Measurements from ENCODE around the gene ZNF557. TPM values are rescaled to one million over a fixed set of nuclear protein-coding genes. Genes with fewer than 3 reads are reported as not detected.
A peak's percentile ranks its signal among the peaks of the same experiment; 100 is the strongest.

Gene ZNF557
- total and polyA plus RNA-seq, 4 donors, result 2.1 to 10.6 (median 7.1) TPM

DNA sequence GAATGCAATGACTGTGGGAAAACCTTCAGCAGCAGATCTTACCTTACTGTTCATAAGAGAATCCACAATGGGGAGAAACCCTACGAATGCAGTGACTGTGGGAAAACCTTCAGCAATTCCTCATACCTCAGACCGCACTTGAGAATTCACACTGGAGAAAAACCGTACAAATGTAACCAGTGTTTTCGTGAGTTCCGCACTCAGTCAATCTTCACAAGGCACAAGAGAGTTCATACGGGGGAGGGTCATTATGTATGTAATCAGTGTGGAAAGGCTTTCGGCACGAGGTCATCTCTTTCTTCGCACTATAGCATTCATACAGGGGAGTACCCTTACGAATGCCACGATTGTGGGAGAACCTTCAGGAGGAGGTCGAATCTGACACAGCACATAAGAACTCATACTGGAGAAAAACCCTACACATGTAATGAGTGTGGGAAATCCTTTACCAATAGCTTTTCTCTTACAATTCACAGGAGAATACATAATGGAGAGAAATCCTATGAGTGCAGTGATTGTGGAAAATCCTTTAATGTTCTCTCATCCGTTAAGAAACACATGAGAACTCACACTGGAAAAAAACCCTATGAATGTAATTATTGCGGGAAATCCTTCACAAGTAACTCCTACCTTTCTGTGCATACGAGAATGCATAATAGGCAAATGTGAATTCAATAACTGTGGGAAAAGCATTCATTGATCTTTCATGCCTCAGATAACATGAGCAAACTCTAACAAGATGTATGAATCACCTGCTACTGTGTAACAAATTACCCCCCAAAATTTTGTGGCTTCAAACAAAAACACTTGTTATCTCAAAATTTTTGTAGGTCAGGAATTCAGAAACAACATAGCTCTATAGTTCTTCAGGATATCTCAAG lies 13.8 kb downstream of the ZNF557 start:
- TF ChIP-seq, protein P1, sequence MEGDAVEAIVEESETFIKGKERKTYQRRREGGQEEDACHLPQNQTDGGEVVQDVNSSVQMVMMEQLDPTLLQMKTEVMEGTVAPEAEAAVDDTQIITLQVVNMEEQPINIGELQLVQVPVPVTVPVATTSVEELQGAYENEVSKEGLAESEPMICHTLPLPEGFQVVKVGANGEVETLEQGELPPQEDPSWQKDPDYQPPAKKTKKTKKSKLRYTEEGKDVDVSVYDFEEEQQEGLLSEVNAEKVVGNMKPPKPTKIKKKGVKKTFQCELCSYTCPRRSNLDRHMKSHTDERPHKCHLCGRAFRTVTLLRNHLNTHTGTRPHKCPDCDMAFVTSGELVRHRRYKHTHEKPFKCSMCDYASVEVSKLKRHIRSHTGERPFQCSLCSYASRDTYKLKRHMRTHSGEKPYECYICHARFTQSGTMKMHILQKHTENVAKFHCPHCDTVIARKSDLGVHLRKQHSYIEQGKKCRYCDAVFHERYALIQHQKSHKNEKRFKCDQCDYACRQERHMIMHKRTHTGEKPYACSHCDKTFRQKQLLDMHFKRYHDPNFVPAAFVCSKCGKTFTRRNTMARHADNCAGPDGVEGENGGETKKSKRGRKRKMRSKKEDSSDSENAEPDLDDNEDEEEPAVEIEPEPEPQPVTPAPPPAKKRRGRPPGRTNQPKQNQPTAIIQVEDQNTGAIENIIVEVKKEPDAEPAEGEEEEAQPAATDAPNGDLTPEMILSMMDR (IDR thresholded peaks at IDR 0.05; ENCODE audit: control extremely low read depth, extremely low read depth), result no peak
- ATAC-seq (ENCODE audit: insufficient read depth, low FRiP score), result no peak
- peaks cover 41 to 73% (median 66%) of the 10 kb centered on the region in 4 donors for H3K9me3 ChIP-seq (ENCODE audit: control insufficient read depth in 4 of 4, insufficient read depth in 3 of 4, low read length in 3 of 4)
- peaks cover 37 to 68% (median 60%) of the 10 kb centered on the region in 4 donors for H3K36me3 ChIP-seq (ENCODE audit: control insufficient read depth in 4 of 4, insufficient read depth in 4 of 4, low read length in 4 of 4)
- H3K4me1 ChIP-seq (ENCODE audit: control insufficient read depth in 5 of 5, insufficient read depth in 5 of 5, low read length in 5 of 5), result no peaks in the 10 kb centered on the region
- no peaks in the 10 kb centered on the region for H3K27me3 ChIP-seq (ENCODE audit: control insufficient read depth in 3 of 3, insufficient read depth in 3 of 3, low read length in 2 of 3)
- no peak overlapping the region for H3K9ac ChIP-seq (ENCODE audit: insufficient read depth in 1 of 2, low read length in 2 of 2)
- WGBS, 2 donors, result 98% methylated on average over 15 of the region's 15 CpGs
- no peak overlapping the region for H3K4me3 ChIP-seq
- no peak overlapping the region for H3K27ac ChIP-seq (ENCODE audit: low read depth in 1 of 2, low read length in 1 of 2)
- no peak for DNase-seq

DNA sequence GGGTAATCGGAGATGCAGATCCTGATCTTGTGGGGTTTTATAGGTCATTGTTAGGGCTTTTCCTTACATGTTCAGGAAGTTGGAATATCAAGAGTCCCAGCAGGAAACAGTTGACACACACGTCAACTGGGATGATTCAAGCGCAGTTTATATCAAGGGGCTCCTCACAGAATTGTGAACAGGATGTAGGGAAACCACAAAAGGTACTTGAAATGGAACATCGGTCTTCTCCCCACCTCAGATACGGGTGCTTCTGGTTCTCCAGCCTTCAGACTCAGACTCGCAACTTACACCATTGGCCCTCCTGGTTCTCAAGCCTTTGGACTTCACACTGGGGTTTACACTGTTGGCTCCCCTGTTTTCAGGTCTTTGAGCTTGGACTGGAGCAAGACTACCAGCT lies 19.5 kb downstream of the ZNF557 start:
- no peak overlapping the region for H3K4me3 ChIP-seq
- H3K9ac ChIP-seq (ENCODE audit: insufficient read depth in 1 of 2, low read length in 2 of 2), result no peak overlapping the region
- H3K9me3 ChIP-seq (ENCODE audit: control insufficient read depth in 4 of 4, insufficient read depth in 3 of 4, low read length in 3 of 4), result peaks cover 10 to 49% (median 37%) of the 10 kb centered on the region in 4 donors
- no peaks in the 10 kb centered on the region for H3K4me1 ChIP-seq (ENCODE audit: control insufficient read depth in 5 of 5, insufficient read depth in 5 of 5, low read length in 5 of 5)
- H3K27ac ChIP-seq (ENCODE audit: low read depth in 1 of 2, low read length in 1 of 2), result no peak overlapping the region
- DNase-seq, result no peak
- TF ChIP-seq, protein P1 (IDR thresholded peaks at IDR 0.05; ENCODE audit: control extremely low read depth, extremely low read depth), result no peak
- WGBS, 2 donors, result 87 to 92% methylated on average over 6 of the region's 6 CpGs
- peaks cover 3 to 22% (median 11%) of the 10 kb centered on the region in 4 donors for H3K36me3 ChIP-seq (ENCODE audit: control insufficient read depth in 4 of 4, insufficient read depth in 4 of 4, low read length in 4 of 4)
- H3K27me3 ChIP-seq (ENCODE audit: control insufficient read depth in 3 of 3, insufficient read depth in 3 of 3, low read length in 2 of 3), result no peaks in the 10 kb centered on the region
- ATAC-seq (ENCODE audit: insufficient read depth, low FRiP score), result no peak

DNA sequence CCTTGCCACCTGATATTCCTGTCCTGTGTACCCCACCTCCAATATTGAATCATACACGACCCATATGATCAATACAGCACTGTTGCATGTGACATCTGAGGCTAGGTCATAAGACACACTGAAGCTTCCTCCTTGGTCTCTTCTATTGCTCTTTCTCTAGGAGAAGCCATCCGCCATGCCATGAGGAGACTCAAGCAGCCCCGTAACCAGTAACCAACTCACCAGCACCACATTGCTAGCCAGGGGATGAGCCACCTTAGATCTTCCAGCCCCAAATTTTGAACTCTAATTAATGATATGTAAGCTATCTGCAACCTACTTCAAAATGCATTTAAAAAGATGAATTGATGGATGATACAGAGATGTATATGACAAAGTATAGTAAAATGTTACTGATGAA lies 28.6 kb downstream of the ZNF557 start:
- no peaks in the 10 kb centered on the region for H3K36me3 ChIP-seq (ENCODE audit: control insufficient read depth in 4 of 4, insufficient read depth in 4 of 4, low read length in 4 of 4)
- DNase-seq (no peak), ATAC-seq (ENCODE audit: insufficient read depth, low FRiP score) (no peak)
- no peaks in the 10 kb centered on the region for H3K27me3 ChIP-seq (ENCODE audit: control insufficient read depth in 3 of 3, insufficient read depth in 3 of 3, low read length in 2 of 3)
- peak overlapping the region in 1 of 2 donors; percentile 81 for H3K9ac ChIP-seq (ENCODE audit: insufficient read depth in 1 of 2, low read length in 2 of 2)
- peaks cover 0 to 6% (median 3%) of the 10 kb centered on the region in 5 donors for H3K4me1 ChIP-seq (ENCODE audit: control insufficient read depth in 5 of 5, insufficient read depth in 5 of 5, low read length in 5 of 5)
- TF ChIP-seq, protein P1 (IDR thresholded peaks at IDR 0.05; ENCODE audit: control extremely low read depth, extremely low read depth), result no peak
- H3K4me3 ChIP-seq, result no peak overlapping the region
- WGBS, 2 donors, result 95 to 97% methylated on average over 3 of the region's 3 CpGs
- no peak overlapping the region for H3K27ac ChIP-seq (ENCODE audit: low read depth in 1 of 2, low read length in 1 of 2)
- H3K9me3 ChIP-seq (ENCODE audit: control insufficient read depth in 4 of 4, insufficient read depth in 3 of 4, low read length in 3 of 4), result peaks cover 0 to 14% (median 2%) of the 10 kb centered on the region in 4 donors

Data from lung (tissue), 12 donors.